Left lobe of liver (tissue), 2 donors: Measurements from ENCODE around the gene DUS1L. TPM values are rescaled to one million over a fixed set of nuclear protein-coding genes. Genes with fewer than 3 reads are reported as not detected.

ENCODE experiments used
- ATAC-seq: fragments of 200-7000 bp; cut with Tn5 transposase; one replicate; pipeline ENCODE4 v1.9.1; 2020; ENCODE audit warnings: mild to moderate bottlenecking, moderate library complexity
- DNase-seq: peaks from one replicate; pipeline ENCODE4 v3.0.0-alpha.2; 2020; ENCODE audit warnings: low spot score
- total RNA-seq: library from RNA; stranded (reverse); gene quantifications from one replicate; pipeline ENCODE4 v1.2.1, GENCODE V29; 2021
- donor health status: DM: no; HTN: no; CAD: no; lungs with moderate emphysema.
- donor health status: DM: no; HTN: yes; CAD: no.

The DUS1L gene
- total RNA-seq, 1 donor from 2014 or later = 121 TPM

- ATAC-seq = no peak
- no peak for DNase-seq
Measured at GRCh38 chr17:82016875-82017459, 48.6 kb downstream of the DUS1L start.

GRCh38 chr17:82016061-82016874, 49.3 kb downstream of the DUS1L start:
- no peak for ATAC-seq
- DNase-seq = no peak

- DNase-seq (no peak), ATAC-seq (no peak)
Measured at GRCh38 chr17:82015311-82015971, 50.2 kb downstream of the DUS1L start.

GRCh38 chr17:82014971-82015310, 50.7 kb downstream of the DUS1L start:
- ATAC-seq (no peak), DNase-seq (no peak)

GRCh38 chr17:82014432-82014831, 51.2 kb downstream of the DUS1L start:
- no peak for ATAC-seq
- DNase-seq = no peak

- no peak for DNase-seq
- no peak for ATAC-seq
Measured at GRCh38 chr17:82013772-82014321, 51.8 kb downstream of the DUS1L start.

- ATAC-seq (no peak), DNase-seq (no peak)
Measured at GRCh38 chr17:82013341-82013740, 52.3 kb downstream of the DUS1L start.

GRCh38 chr17:82012640-82013295, 52.8 kb downstream of the DUS1L start:
- DNase-seq (no peak), ATAC-seq (no peak)

GRCh38 chr17:82012261-82012639, 53.4 kb downstream of the DUS1L start:
- ATAC-seq (no peak), DNase-seq (no peak)

GRCh38 chr17:82011617-82012187, 53.9 kb downstream of the DUS1L start:
- ATAC-seq (no peak), DNase-seq (no peak)

GRCh38 chr17:82010575-82011525, 54.8 kb downstream of the DUS1L start:
- DNase-seq (no peak), ATAC-seq (no peak)

GRCh38 chr17:82009413-82009812, 56.2 kb downstream of the DUS1L start:
- DNase-seq = no peak
- no peak for ATAC-seq

- no peak for DNase-seq
- ATAC-seq = no peak
Measured at GRCh38 chr17:82008941-82009405, 56.6 kb downstream of the DUS1L start.

GRCh38 chr17:82008258-82008940, 57.2 kb downstream of the DUS1L start:
- ATAC-seq = no peak
- DNase-seq = no peak

Other genes with a start within 250 kb of the DUS1L start
- 17.9 TPM for gene MCRIP1, start 232.5 kb downstream of the DUS1L start, total RNA-seq
- not detected for gene PPP1R27, start 230.8 kb downstream of the DUS1L start, total RNA-seq
- 1,392 TPM for gene P4HB, start 205.3 kb downstream of the DUS1L start, total RNA-seq
- 109 TPM for gene ARHGDIA, start 194.5 kb downstream of the DUS1L start, total RNA-seq
- 14.5 TPM for gene ALYREF, start 174.2 kb downstream of the DUS1L start, total RNA-seq
- gene ANAPC11, start 174.1 kb downstream of the DUS1L start, total RNA-seq = 95.7 TPM
- 0.13 TPM for gene NPB, start 163.6 kb downstream of the DUS1L start, total RNA-seq
- gene PCYT2, start 154.4 kb downstream of the DUS1L start, total RNA-seq = 113 TPM
- 18.0 TPM for gene SIRT7, start 147.6 kb downstream of the DUS1L start, total RNA-seq
- gene MAFG, start 138.1 kb downstream of the DUS1L start, total RNA-seq = 12.6 TPM
- gene PYCR1, start 128.5 kb downstream of the DUS1L start, total RNA-seq = 5.2 TPM
- gene MYADML2, start 118.6 kb downstream of the DUS1L start, total RNA-seq = not detected
- 4.2 TPM for gene NOTUM, start 104.6 kb downstream of the DUS1L start, total RNA-seq
- 62.9 TPM for gene ASPSCR1, start 88.2 kb downstream of the DUS1L start, total RNA-seq
- gene CENPX, start 42.9 kb downstream of the DUS1L start, total RNA-seq = 60.0 TPM
- gene LRRC45, start 42.5 kb downstream of the DUS1L start, total RNA-seq = 19.4 TPM
- 8.7 TPM for gene RAC3, start 34.1 kb downstream of the DUS1L start, total RNA-seq
- gene DCXR, start 28.1 kb downstream of the DUS1L start, total RNA-seq = 1,477 TPM
- 45.8 TPM for gene RFNG, start 14.0 kb downstream of the DUS1L start, total RNA-seq
- 84.1 TPM for gene GPS1, start 13.9 kb downstream of the DUS1L start, total RNA-seq
- gene FASN, start 32.4 kb upstream of the DUS1L start, total RNA-seq = 267 TPM
- 32.8 TPM for gene CCDC57, start 147.0 kb upstream of the DUS1L start, total RNA-seq
- gene SLC16A3, start 163.2 kb upstream of the DUS1L start, total RNA-seq = 6.9 TPM
- gene CSNK1D, start 207.9 kb upstream of the DUS1L start, total RNA-seq = 49.6 TPM